HepG2 (cell line): Measurements from ENCODE around the gene GDAP2.

Source experiments
- GATAD2A ChIP-seq: IDR thresholded peaks from 2 replicates; pipeline ENCODE4 v1.6.1; 2016
- TAF1 ChIP-seq: sonication (generic); formaldehyde crosslinking; IDR thresholded peaks from 2 replicates; pipeline ENCODE4 v1.4.0; 2020; ENCODE audit warnings: missing genetic modification reagents

DNA sequence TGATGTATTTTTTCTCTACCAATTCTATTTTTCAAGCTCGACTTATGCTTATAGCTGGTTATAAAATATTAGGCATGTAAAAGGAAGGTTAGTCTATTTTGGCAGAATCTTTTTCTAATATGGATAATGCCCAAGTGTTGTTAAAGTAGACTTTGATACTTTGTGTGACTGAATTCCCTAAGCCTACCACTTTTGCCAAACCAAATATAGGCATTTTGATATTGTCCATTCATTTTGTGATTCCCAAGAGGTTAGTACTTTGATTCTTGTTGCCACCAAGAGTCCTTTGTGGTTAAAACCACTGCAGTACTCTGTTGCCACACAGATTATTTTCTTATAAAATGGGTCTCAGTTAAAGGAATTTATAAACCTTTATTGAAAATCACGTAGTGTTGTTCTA is 4.3 kb upstream of the GDAP2 start:
- TF ChIP-seq GATAD2A (CRISPR knock-in tag) (no peak), TAF1 (no peak)
